SK-N-SH (cell line): ENCODE measurements around the gene ZNF609.

Experiments
- EP300 ChIP-seq, 2 experiments: IDR thresholded peaks; 2 replicates each; pipeline versions ENCODE4 v1.4.0 to v1.6.1; 2012; ENCODE audit warnings: borderline replicate concordance in 1 of 2, low read depth in 1 of 2, low read length in 1 of 2
- MXI1 ChIP-seq: IDR thresholded peaks from 2 replicates; pipeline ENCODE4 v1.6.1; 2012; ENCODE audit warnings: mild to moderate bottlenecking, low read depth, low read length, improper control_type of control experiment
- RAD21 ChIP-seq: IDR thresholded peaks from 2 replicates; pipeline ENCODE4 v1.6.1; 2012; ENCODE audit warnings: mild to moderate bottlenecking, low read length
- RFX5 ChIP-seq: IDR thresholded peaks from 2 replicates; pipeline ENCODE4 v1.6.1; 2012; ENCODE audit warnings: mild to moderate bottlenecking, improper control_type of control experiment, low read length
- RXRA ChIP-seq: IDR thresholded peaks from 2 replicates; pipeline ENCODE4 v1.4.0; 2012; ENCODE audit warnings: low read depth, mild to moderate bottlenecking, borderline replicate concordance
- TAF1 ChIP-seq: IDR thresholded peaks from 2 replicates; pipeline ENCODE4 v1.6.1; 2012; ENCODE audit warnings: low read depth, mild to moderate bottlenecking, low read length, moderate library complexity, borderline replicate concordance
- YY1 ChIP-seq: IDR thresholded peaks from 2 replicates; pipeline ENCODE4 v1.4.0; 2012; ENCODE audit warnings: low read depth, mild to moderate bottlenecking
- TF ChIP-seq, protein P1 (sequence below): fragments of 200-600 bp; sonication (generic); IDR thresholded peaks from 2 replicates; pipeline ENCODE4 v1.6.1; 2017; ENCODE audit warnings: antibody characterized with exemption, mild to moderate bottlenecking, moderate library complexity
- TF ChIP-seq, protein P2 (sequence below): IDR thresholded peaks from 2 replicates; pipeline ENCODE4 v1.6.1; 2012; ENCODE audit warnings: mild to moderate bottlenecking, low read depth, low read length, moderate library complexity

DNA sequence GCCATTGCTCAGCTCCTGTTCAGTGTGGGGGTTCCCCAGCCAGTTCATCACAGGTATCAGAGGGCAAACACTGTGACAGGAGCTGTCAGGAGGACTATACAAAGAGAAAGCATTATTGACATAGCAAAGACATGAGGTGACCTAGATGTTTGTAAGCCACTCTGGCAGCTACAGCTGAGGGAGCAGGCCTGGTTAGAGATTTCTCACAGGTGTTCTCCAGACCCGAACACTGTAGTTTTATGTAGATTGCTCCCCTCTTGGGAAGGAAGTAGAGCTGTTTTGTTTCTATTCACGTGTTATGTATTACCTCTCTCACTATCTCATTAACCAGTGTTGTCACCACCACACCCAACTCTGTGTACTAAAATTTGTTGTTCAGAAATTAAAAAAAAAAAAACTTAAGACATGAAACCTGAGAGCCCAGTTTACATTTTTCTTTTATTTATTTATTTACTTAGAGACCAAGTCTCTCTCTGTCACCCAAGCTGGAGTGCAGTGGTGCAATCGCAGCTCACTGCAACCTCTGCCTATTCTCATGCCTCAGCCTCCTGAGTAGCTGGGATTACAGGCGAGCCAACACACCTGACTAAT, 191.3 kb downstream of the ZNF609 start:
- TF ChIP-seq, protein P1, sequence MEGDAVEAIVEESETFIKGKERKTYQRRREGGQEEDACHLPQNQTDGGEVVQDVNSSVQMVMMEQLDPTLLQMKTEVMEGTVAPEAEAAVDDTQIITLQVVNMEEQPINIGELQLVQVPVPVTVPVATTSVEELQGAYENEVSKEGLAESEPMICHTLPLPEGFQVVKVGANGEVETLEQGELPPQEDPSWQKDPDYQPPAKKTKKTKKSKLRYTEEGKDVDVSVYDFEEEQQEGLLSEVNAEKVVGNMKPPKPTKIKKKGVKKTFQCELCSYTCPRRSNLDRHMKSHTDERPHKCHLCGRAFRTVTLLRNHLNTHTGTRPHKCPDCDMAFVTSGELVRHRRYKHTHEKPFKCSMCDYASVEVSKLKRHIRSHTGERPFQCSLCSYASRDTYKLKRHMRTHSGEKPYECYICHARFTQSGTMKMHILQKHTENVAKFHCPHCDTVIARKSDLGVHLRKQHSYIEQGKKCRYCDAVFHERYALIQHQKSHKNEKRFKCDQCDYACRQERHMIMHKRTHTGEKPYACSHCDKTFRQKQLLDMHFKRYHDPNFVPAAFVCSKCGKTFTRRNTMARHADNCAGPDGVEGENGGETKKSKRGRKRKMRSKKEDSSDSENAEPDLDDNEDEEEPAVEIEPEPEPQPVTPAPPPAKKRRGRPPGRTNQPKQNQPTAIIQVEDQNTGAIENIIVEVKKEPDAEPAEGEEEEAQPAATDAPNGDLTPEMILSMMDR: no peak
- TF ChIP-seq RFX5 (no peak), EP300 (IDR thresholded peaks at IDR 0.05; ENCODE audit: borderline replicate concordance in 1 of 2, low read depth in 1 of 2, low read length in 1 of 2) (no peak), YY1 (no peak), TAF1 (no peak), MXI1 (no peak), RAD21 (no peak), RXRA (no peak)
- TF ChIP-seq, protein P2, sequence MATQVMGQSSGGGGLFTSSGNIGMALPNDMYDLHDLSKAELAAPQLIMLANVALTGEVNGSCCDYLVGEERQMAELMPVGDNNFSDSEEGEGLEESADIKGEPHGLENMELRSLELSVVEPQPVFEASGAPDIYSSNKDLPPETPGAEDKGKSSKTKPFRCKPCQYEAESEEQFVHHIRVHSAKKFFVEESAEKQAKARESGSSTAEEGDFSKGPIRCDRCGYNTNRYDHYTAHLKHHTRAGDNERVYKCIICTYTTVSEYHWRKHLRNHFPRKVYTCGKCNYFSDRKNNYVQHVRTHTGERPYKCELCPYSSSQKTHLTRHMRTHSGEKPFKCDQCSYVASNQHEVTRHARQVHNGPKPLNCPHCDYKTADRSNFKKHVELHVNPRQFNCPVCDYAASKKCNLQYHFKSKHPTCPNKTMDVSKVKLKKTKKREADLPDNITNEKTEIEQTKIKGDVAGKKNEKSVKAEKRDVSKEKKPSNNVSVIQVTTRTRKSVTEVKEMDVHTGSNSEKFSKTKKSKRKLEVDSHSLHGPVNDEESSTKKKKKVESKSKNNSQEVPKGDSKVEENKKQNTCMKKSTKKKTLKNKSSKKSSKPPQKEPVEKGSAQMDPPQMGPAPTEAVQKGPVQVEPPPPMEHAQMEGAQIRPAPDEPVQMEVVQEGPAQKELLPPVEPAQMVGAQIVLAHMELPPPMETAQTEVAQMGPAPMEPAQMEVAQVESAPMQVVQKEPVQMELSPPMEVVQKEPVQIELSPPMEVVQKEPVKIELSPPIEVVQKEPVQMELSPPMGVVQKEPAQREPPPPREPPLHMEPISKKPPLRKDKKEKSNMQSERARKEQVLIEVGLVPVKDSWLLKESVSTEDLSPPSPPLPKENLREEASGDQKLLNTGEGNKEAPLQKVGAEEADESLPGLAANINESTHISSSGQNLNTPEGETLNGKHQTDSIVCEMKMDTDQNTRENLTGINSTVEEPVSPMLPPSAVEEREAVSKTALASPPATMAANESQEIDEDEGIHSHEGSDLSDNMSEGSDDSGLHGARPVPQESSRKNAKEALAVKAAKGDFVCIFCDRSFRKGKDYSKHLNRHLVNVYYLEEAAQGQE: no peak
